Adrenal gland (tissue), 5 donors: ENCODE measurements around the gene ELF1.

ENCODE experiments used
- POLR2A ChIP-seq, 2 donors: fragments of 450-650 bp; IDR thresholded peaks; one replicate each; pipeline ENCODE4 v1.6.1; 2017; ENCODE audit warnings: antibody characterized with exemption in 2 of 2, mild to moderate bottlenecking in 2 of 2, moderate library complexity in 1 of 2
- TF ChIP-seq, protein P1 (sequence below), 6 experiments: fragments of 450-650 bp in 4 of 6; fragments of 200-600 bp in 2 of 6; sonication (generic) in 1 of 6; IDR thresholded peaks; 1 replicate in 5 of 6; 2 replicates in 1 of 6; pipeline versions ENCODE4 v1.5.1 to v1.8.0; 2016 to 2021; ENCODE audit warnings: antibody characterized with exemption in 6 of 6, mild to moderate bottlenecking in 2 of 6, moderate library complexity in 1 of 6
- donor health status: DM: no; HTN: no; CAD: no.

GRCh38 chr13:41054919-41055619 lies 36.0 kb upstream of the ELF1 start:
- TF ChIP-seq, protein P1, sequence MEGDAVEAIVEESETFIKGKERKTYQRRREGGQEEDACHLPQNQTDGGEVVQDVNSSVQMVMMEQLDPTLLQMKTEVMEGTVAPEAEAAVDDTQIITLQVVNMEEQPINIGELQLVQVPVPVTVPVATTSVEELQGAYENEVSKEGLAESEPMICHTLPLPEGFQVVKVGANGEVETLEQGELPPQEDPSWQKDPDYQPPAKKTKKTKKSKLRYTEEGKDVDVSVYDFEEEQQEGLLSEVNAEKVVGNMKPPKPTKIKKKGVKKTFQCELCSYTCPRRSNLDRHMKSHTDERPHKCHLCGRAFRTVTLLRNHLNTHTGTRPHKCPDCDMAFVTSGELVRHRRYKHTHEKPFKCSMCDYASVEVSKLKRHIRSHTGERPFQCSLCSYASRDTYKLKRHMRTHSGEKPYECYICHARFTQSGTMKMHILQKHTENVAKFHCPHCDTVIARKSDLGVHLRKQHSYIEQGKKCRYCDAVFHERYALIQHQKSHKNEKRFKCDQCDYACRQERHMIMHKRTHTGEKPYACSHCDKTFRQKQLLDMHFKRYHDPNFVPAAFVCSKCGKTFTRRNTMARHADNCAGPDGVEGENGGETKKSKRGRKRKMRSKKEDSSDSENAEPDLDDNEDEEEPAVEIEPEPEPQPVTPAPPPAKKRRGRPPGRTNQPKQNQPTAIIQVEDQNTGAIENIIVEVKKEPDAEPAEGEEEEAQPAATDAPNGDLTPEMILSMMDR (IDR thresholded peaks at IDR 0.05): no peak
- no peak for TF ChIP-seq POLR2A (IDR thresholded peaks at IDR 0.05)
